PC-3 (cell line): ENCODE measurements around the gene C12orf50. TPM values are rescaled to one million over a fixed set of nuclear protein-coding genes. Genes with fewer than 3 reads are reported as not detected.
"Not testable (repeated sequence)": the region's sequence is repeated elsewhere in the genome, so short reads cannot be mapped to it uniquely, and the experiment has no call there.

Source experiments
- ATAC-seq: fragments of 200-7000 bp; cut with Tn5 transposase; 2 replicates; pipeline ENCODE4 v1.9.1; 2020; ENCODE audit warnings: mild to moderate bottlenecking, moderate library complexity
- BruUV-seq: library from RNA; stranded (reverse); fragments of 400-500 nt; replicated peaks from 2 replicates; lab custom pipeline; 2021; lab: Mats Ljungman, UMichigan
- CTCF ChIA-PET: fragments of 300-600 bp; sonication (Branson Sonifier 250); formaldehyde crosslinking; loops from one replicate; lab custom pipeline; 2022; ENCODE audit warnings: antibody characterized with exemption; lab: Charles Lee
- POLR2A ChIA-PET: fragments of 300-600 bp; sonication (Branson Sonifier 250); formaldehyde crosslinking; loops from one replicate; lab custom pipeline; 2022; ENCODE audit warnings: antibody characterized with exemption; ENCODE audit not compliant: unreplicated experiment; lab: Charles Lee
- DNase-seq: peaks from one replicate; pipeline ENCODE4 v3.0.0-alpha.2; 2015
- H2AFZ ChIP-seq: fragments of 300-600 bp; sonication (generic); 2 replicates; pipeline ENCODE4 v1.6.0; 2016; ENCODE audit warnings: antibody characterized with exemption, low read length
- H3F3A ChIP-seq: fragments of 300-600 bp; sonication (generic); one replicate; pipeline ENCODE4 v1.6.0; 2017; ENCODE audit warnings: antibody characterized with exemption, low read length, control low read depth, mild to moderate bottlenecking; ENCODE audit not compliant: unreplicated experiment
- H3K27ac ChIP-seq: fragments of 300-600 bp; sonication (generic); 2 replicates; pipeline ENCODE4 v1.5.1; 2016; ENCODE audit warnings: mild to moderate bottlenecking, low read length
- H3K27me3 ChIP-seq: fragments of 300-600 bp; sonication (generic); 2 replicates; pipeline ENCODE4 v1.6.1; 2016; ENCODE audit warnings: low read length, mixed read lengths
- H3K36me3 ChIP-seq: fragments of 300-600 bp; sonication (generic); 2 replicates; pipeline ENCODE4 v1.6.1; 2016; ENCODE audit warnings: low read depth, mixed run types, low read length, mixed read lengths
- H3K4me1 ChIP-seq: fragments of 300-600 bp; sonication (generic); 2 replicates; pipeline ENCODE4 v1.5.1; 2016; ENCODE audit warnings: low read length; ENCODE audit not compliant: insufficient read depth
- H3K4me2 ChIP-seq: fragments of 300-600 bp; sonication (generic); 2 replicates; pipeline ENCODE4 v1.6.0; 2016; ENCODE audit warnings: low read length
- H3K4me3 ChIP-seq: fragments of 300-600 bp; sonication (generic); 2 replicates; pipeline ENCODE4 v1.5.1; 2016; ENCODE audit warnings: mild to moderate bottlenecking, low read length, mixed read lengths
- H3K79me2 ChIP-seq: fragments of 300-600 bp; sonication (generic); 2 replicates; pipeline ENCODE4 v1.6.1; 2017; ENCODE audit warnings: low read length, mixed read lengths
- H3K9ac ChIP-seq: fragments of 300-600 bp; sonication (generic); 2 replicates; pipeline ENCODE4 v1.6.0; 2016; ENCODE audit warnings: mild to moderate bottlenecking, low read length
- H3K9me2 ChIP-seq: fragments of 300-600 bp; sonication (generic); replicated peaks from 2 replicates; pipeline ENCODE4 v1.6.1; 2016; ENCODE audit warnings: mixed run types, low read length, mixed read lengths
- H3K9me3 ChIP-seq: fragments of 300-600 bp; sonication (generic); 2 replicates; pipeline ENCODE4 v1.6.1; 2016; ENCODE audit warnings: low read length, mixed read lengths
- H4K20me1 ChIP-seq: fragments of 300-600 bp; sonication (generic); 2 replicates; pipeline ENCODE4 v1.6.1; 2016; ENCODE audit warnings: low read length, mixed read lengths
- CTCF ChIP-seq: fragments of 300-600 bp; sonication (generic); conservative IDR thresholded peaks from 2 replicates; pipeline ENCODE4 v1.5.1; 2017; ENCODE audit warnings: antibody characterized with exemption, low read depth, mild to moderate bottlenecking, low read length
- EZH2 ChIP-seq: fragments of 300-600 bp; sonication (generic); IDR thresholded peaks from one replicate; pipeline ENCODE4 v1.6.1; 2017; ENCODE audit warnings: antibody characterized with exemption, mild to moderate bottlenecking, low read length; ENCODE audit not compliant: unreplicated experiment
- EZH2phosphoT487 ChIP-seq: fragments of 300-600 bp; sonication (generic); IDR thresholded peaks from 2 replicates; pipeline ENCODE4 v1.6.1; 2018; ENCODE audit warnings: mild to moderate bottlenecking, antibody characterized with exemption, low read length, borderline replicate concordance
- intact Hi-C: fragments of 100-400 bp; cut with micrococcal nuclease; formaldehyde crosslinking; loops from 2 replicates; pipeline ENCODE4 v1.9.0; 2023
- total RNA-seq: library from RNA; depleted of rRNA; stranded (reverse); fragments of >200 nt; gene quantifications from 2 replicates; pipeline ENCODE4 v1.2.3, GENCODE V29; 2014

C12orf50 gene
- total RNA-seq, 1 experiment from 2014 or later: not detected

DNA sequence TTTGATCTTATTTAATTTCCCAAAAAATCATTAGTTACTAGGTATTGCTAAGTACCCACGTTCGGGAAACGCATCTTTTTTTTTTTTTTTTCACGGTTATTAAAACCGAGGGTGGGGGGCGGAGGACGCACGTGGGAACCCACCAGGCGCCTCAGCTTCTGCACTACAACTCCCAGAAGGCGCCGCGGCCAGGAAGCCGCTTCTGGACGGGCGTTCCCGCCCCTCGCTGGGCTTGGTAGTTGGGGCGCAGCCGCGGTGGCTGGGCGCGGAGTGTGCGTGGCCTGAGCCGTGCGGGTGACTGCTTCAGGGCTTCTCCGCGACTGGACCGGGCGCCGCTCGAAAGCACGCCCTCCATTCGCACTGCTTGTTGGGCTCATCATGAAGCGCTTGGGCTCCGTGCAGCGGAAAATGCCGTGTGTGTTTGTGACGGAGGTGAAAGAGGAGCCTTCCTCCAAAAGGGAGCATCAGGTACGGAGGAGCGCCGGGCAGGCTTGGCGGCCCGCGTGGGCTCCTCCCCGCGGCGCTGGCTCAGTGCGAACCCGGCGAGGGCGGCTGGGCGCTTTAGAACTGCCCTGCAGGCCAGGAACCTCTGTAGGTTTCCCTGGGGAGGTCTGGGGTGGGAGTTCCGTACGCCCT lies 6.2 kb upstream of the C12orf50 start:
- BruUV-seq: no TSS peak
- peak; percentile 97 for ATAC-seq
- H3K36me3 ChIP-seq: 0 out of 2 replicates have a peak, but pooled peaks cover 3% of the 10 kb centered on the region
- intact Hi-C loops: no loop called here
- H3K4me2 ChIP-seq: peak overlapping the region; percentile 90
- ChIA-PET POLR2A (no interaction called here), CTCF (no interaction called here)
- DNase-seq: peak; percentile 88
- peaks cover 20% of the 10 kb centered on the region for H3K4me1 ChIP-seq
- peaks cover 47% of the 10 kb centered on the region for H3K79me2 ChIP-seq
- H3K9me2 ChIP-seq: no peaks in the 10 kb centered on the region
- no peaks in the 10 kb centered on the region for H3K27me3 ChIP-seq
- H2AFZ ChIP-seq: peak overlapping the region; percentile 91
- peaks cover 15% of the 10 kb centered on the region for H4K20me1 ChIP-seq
- H3K4me3 ChIP-seq: peak overlapping the region; percentile 80
- TF ChIP-seq EZH2: no peak
- no peak for TF ChIP-seq CTCF
- TF ChIP-seq EZH2phosphoT487: no peak
- no peaks in the 10 kb centered on the region for H3F3A ChIP-seq
- no peak overlapping the region for H3K27ac ChIP-seq
- no peaks in the 10 kb centered on the region for H3K9me3 ChIP-seq
- peak overlapping the region; percentile 75 for H3K9ac ChIP-seq

- not testable (repeated sequence) for H4K20me1 ChIP-seq, BruUV-seq
Measured at GRCh38 chr12:88031161-88031560, 2.0 kb upstream of the C12orf50 start.

DNA sequence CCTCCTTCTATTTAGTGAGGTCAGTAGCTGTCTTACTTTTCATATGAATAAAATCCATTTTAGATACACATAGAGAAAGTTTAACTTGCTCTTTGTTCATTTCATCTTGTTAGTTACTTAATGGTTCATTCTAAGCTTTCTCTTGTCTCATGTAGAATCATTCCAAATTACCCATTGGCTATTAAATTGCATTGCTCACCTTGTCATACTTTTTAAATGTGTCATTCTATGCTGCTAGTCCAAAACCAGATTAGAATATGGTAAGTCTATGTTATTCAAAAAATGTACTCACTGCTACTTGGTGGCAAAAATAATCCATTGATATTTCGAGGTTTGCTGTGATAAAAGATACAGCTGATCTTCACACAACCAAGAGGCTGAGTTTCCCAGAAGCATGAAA lies 3.0 kb downstream of the C12orf50 start:
- ChIA-PET POLR2A (no interaction called here), CTCF (no interaction called here)
- no TSS peak for BruUV-seq
- Histone ChIP-seq H3K4me2 (no peak overlapping the region), H3K4me1 (no peaks in the 10 kb centered on the region), H3K27ac (no peak overlapping the region), H3K9me3 (no peaks in the 10 kb centered on the region), H4K20me1 (no peaks in the 10 kb centered on the region), H3K79me2 (no peaks in the 10 kb centered on the region), H3K9ac (no peak overlapping the region), H3K9me2 (no peaks in the 10 kb centered on the region), H3K27me3 (no peaks in the 10 kb centered on the region), H3K36me3 (no peaks in the 10 kb centered on the region), H2AFZ (no peak overlapping the region), H3F3A (no peaks in the 10 kb centered on the region), H3K4me3 (no peak overlapping the region)
- intact Hi-C loops: no loop called here
- TF ChIP-seq EZH2phosphoT487 (no peak), EZH2 (no peak), CTCF (no peak)
- peak; percentile 16 for DNase-seq
- ATAC-seq: no peak

More at GRCh38 chr12:88031161-88031560, 2.0 kb upstream of the C12orf50 start:
- H3K4me3 ChIP-seq, H3K4me2 ChIP-seq, H2AFZ ChIP-seq, DNase-seq, intact Hi-C loops, H3K27ac ChIP-seq, H3K27me3 ChIP-seq, H3K9me3 ChIP-seq, POLR2A ChIA-PET, H3F3A ChIP-seq, ATAC-seq, H3K4me1 ChIP-seq, H3K9me2 ChIP-seq, H3K9ac ChIP-seq, H3K36me3 ChIP-seq, CTCF ChIA-PET, H3K79me2 ChIP-seq: not testable (repeated sequence)
